Measurements from ENCODE around the gene TXNDC9.

DNA sequence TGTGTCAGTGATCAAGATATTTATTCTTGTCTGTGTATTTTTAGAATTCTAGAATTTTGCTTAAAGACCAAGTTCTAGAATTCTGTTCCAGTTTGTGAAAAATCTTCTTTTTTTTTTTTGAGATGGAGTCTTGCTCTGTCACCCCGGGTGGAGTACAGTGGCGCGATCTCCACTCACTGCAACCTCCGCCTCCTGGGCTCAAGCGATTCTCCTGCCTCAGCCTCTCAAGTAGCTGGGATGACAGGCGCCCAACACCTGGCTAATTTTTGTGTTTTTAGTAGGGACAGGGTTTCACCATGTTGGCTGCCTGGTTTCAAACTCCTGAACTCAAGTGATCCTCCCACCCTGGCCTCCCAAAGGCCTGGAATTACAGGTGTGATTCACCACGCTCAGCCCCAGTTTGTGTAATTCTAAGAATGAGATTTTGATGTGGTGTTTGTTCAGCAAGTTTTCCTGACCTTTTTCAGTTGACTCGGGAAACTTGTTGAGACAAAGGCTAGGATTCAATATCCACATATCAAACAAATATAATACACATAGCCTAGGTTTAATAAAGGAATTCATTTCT is 4.6 kb upstream of the TXNDC9 start:
- TF ChIP-seq, protein P1, sequence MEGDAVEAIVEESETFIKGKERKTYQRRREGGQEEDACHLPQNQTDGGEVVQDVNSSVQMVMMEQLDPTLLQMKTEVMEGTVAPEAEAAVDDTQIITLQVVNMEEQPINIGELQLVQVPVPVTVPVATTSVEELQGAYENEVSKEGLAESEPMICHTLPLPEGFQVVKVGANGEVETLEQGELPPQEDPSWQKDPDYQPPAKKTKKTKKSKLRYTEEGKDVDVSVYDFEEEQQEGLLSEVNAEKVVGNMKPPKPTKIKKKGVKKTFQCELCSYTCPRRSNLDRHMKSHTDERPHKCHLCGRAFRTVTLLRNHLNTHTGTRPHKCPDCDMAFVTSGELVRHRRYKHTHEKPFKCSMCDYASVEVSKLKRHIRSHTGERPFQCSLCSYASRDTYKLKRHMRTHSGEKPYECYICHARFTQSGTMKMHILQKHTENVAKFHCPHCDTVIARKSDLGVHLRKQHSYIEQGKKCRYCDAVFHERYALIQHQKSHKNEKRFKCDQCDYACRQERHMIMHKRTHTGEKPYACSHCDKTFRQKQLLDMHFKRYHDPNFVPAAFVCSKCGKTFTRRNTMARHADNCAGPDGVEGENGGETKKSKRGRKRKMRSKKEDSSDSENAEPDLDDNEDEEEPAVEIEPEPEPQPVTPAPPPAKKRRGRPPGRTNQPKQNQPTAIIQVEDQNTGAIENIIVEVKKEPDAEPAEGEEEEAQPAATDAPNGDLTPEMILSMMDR (IDR thresholded peaks at IDR 0.05): no peak
- TF ChIP-seq POLR2A (IDR thresholded peaks at IDR 0.05; ENCODE audit: low read depth): no peak
- no peak for TF ChIP-seq POLR2AphosphoS5 (IDR thresholded peaks at IDR 0.05)
